Ovary (tissue), 9 donors: ENCODE results near the gene PPARA. TPM values are rescaled to one million over a fixed set of nuclear protein-coding genes. Genes with fewer than 3 reads are reported as not detected.

Experiments
- DNase-seq, 5 donors: peaks; one replicate each; pipeline ENCODE4 v3.0.0-alpha.2; 2019 to 2020
- H3K27ac ChIP-seq, 2 donors: fragments of 200-600 bp; one replicate each; pipeline versions ENCODE4 v1.5.1 to v1.8.0; 2019 to 2022
- H3K27me3 ChIP-seq: fragments of 200-600 bp; one replicate; pipeline ENCODE4 v1.8.0; 2022
- H3K36me3 ChIP-seq: fragments of 200-600 bp; sonication (generic); one replicate; pipeline ENCODE4 v1.5.1; 2019
- H3K4me1 ChIP-seq: one replicate; pipeline ENCODE4 v1.8.1; 2013; ENCODE audit warnings: mild to moderate bottlenecking, moderate library complexity; ENCODE audit not compliant: insufficient read depth
- H3K4me3 ChIP-seq: fragments of 200-600 bp; sonication (generic); one replicate; pipeline ENCODE4 v1.5.1; 2017
- H3K9me3 ChIP-seq, 2 donors: fragments of 200-600 bp in 1 of 2; sonication (generic) in 1 of 2; one replicate each; pipeline versions ENCODE4 v1.5.1 to v1.8.1; 2013 to 2019; ENCODE audit warnings: mild to moderate bottlenecking in 1 of 2, moderate library complexity in 1 of 2
- CTCF ChIP-seq, 3 donors: fragments of 450-650 bp in 2 of 3; fragments of 200-600 bp in 1 of 3; IDR thresholded peaks; one replicate each; pipeline versions ENCODE4 v1.5.1 to v1.8.0; 2016 to 2022; ENCODE audit warnings: antibody characterized with exemption in 3 of 3, mild to moderate bottlenecking in 1 of 3
- EP300 ChIP-seq: sonication (generic); formaldehyde crosslinking; IDR thresholded peaks from one replicate; pipeline ENCODE4 v1.6.1; 2017; ENCODE audit warnings: antibody characterized with exemption
- POLR2A ChIP-seq: fragments of 450-650 bp; IDR thresholded peaks from one replicate; pipeline ENCODE4 v1.6.1; 2017; ENCODE audit warnings: antibody characterized with exemption, mild to moderate bottlenecking, moderate library complexity
- WGBS, 3 donors: extraction: QIAGEN DNeasy Blood & Tissue Kit in 1 of 3; methylation state at CpG; one replicate each; pipeline versions ENCODE4 v1.1.5 to v1.1.7; 2013 to 2017; 5-methylcytosine and 5-hydroxymethylcytosine counted together
- intact Hi-C, 4 donors: fragments of 100-400 bp; cut with DNase I; formaldehyde crosslinking; loops; one replicate each; pipeline versions ENCODE4 v1.11.0 to v1.15.1; 2022 to 2023
- polyA plus RNA-seq, 2 donors: library from polyadenylated mRNA; stranded (reverse); fragments of 200-250 nt in 1 of 2; fragments of 350-450 nt in 1 of 2; fragmentation: Illumina TruSeq in 1 of 2; extraction: RNeasy Lipid Tissue Mini Kit (QIAGEN cat#74804) in 1 of 2; gene quantifications; one replicate each; pipeline ENCODE4 v1.2.3, GENCODE V29; 2013 to 2014
- total RNA-seq, 7 donors: library from RNA; depleted of rRNA in 2 of 7; stranded (reverse); fragments of >200 nt in 2 of 7; fragmentation: NEBNext Ultra II Directional in 3 of 7; extraction: Animal tissue kit (Norgen Biotek cat#: 25700) in 3 of 7; gene quantifications; one replicate each; pipeline versions ENCODE4 v1.1.0 to v1.2.4, GENCODE V29; 2016 to 2023
- donor health status: DM: no; HTN: no; CAD: no; lungs with moderate emphysema.
- donor health status: DM: no; HTN: no; CAD: no.
- donor health status: Bipolar disorder and iron deficiency.
- donor health status: DM: yes; HTN: yes; CAD: no.
- donor health status: DM: no; HTN: no; CAD: no.
- donor health status: DM: yes; HTN: yes; CAD: no.

The PPARA gene
- total and polyA plus RNA-seq, 9 donors = 9.7 to 41.0 (median 29.9) TPM

GRCh38 chr22:46226577-46226976, 76.3 kb downstream of the PPARA start:
- DNase-seq = no peak
- TF ChIP-seq CTCF (IDR thresholded peaks at IDR 0.05) (no peak), POLR2A (no peak), EP300 (no peak)
- Histone ChIP-seq H3K9me3 (no peaks in the 10 kb centered on the region), H3K27ac (no peak overlapping the region), H3K4me3 (no peak overlapping the region), H3K4me1 (no peaks in the 10 kb centered on the region), H3K27me3 (no peaks in the 10 kb centered on the region), H3K36me3 (no peaks in the 10 kb centered on the region)
- 93 to 95% (median 94%) methylated on average over 7 of the region's 7 CpGs for WGBS, 3 donors
- intact Hi-C loops = no loop called here

- H3K27ac ChIP-seq = no peak overlapping the region
- TF ChIP-seq CTCF (IDR thresholded peaks at IDR 0.05) = no peak
- TF ChIP-seq POLR2A = no peak
- no peak for TF ChIP-seq EP300
- no peak overlapping the region for H3K4me3 ChIP-seq
- no peak for DNase-seq
- H3K9me3 ChIP-seq = no peaks in the 10 kb centered on the region
- intact Hi-C loops = no loop called here
- no peaks in the 10 kb centered on the region for H3K4me1 ChIP-seq
- no peaks in the 10 kb centered on the region for H3K36me3 ChIP-seq
- H3K27me3 ChIP-seq = no peaks in the 10 kb centered on the region
- 58 to 77% (median 68%) methylated on average over 8 of the region's 8 CpGs for WGBS, 3 donors
Observed at GRCh38 chr22:46229701-46230100, 79.4 kb downstream of the PPARA start.

GRCh38 chr22:46230262-46230901, 80.1 kb downstream of the PPARA start:
- intact Hi-C loops = no loop called here
- Histone ChIP-seq H3K36me3 (no peaks in the 10 kb centered on the region), H3K4me1 (no peaks in the 10 kb centered on the region), H3K4me3 (no peak overlapping the region), H3K27me3 (no peaks in the 10 kb centered on the region), H3K27ac (no peak overlapping the region), H3K9me3 (no peaks in the 10 kb centered on the region)
- TF ChIP-seq POLR2A = no peak
- TF ChIP-seq CTCF (IDR thresholded peaks at IDR 0.05) = no peak
- TF ChIP-seq EP300 = no peak
- WGBS, 3 donors = 83 to 88% (median 87%) methylated on average over 13 of the region's 13 CpGs
- DNase-seq = no peak

GRCh38 chr22:46233231-46233630, 82.9 kb downstream of the PPARA start:
- H3K36me3 ChIP-seq = no peaks in the 10 kb centered on the region
- no peak overlapping the region for H3K4me3 ChIP-seq
- TF ChIP-seq POLR2A (no peak), CTCF (IDR thresholded peaks at IDR 0.05) (no peak), EP300 (no peak)
- no peaks in the 10 kb centered on the region for H3K9me3 ChIP-seq
- intact Hi-C loops = no loop called here
- no peaks in the 10 kb centered on the region for H3K4me1 ChIP-seq
- no peak for DNase-seq
- WGBS, 3 donors = 61 to 63% (median 62%) methylated on average over 9 of the region's 9 CpGs
- H3K27ac ChIP-seq = no peak overlapping the region
- H3K27me3 ChIP-seq = no peaks in the 10 kb centered on the region
